Hematopoietic multipotent progenitor cell treated with erythropoietin and hydrocortisone succinate and interleukin-3 and kit ligand, for 4 days (in vitro differentiated cells): ENCODE data around the gene GCNA.

Experiments
- DNase-seq: peaks from one replicate; pipeline ENCODE4 v3.0.0-alpha.2; 2015

GCNA gene, protein sequence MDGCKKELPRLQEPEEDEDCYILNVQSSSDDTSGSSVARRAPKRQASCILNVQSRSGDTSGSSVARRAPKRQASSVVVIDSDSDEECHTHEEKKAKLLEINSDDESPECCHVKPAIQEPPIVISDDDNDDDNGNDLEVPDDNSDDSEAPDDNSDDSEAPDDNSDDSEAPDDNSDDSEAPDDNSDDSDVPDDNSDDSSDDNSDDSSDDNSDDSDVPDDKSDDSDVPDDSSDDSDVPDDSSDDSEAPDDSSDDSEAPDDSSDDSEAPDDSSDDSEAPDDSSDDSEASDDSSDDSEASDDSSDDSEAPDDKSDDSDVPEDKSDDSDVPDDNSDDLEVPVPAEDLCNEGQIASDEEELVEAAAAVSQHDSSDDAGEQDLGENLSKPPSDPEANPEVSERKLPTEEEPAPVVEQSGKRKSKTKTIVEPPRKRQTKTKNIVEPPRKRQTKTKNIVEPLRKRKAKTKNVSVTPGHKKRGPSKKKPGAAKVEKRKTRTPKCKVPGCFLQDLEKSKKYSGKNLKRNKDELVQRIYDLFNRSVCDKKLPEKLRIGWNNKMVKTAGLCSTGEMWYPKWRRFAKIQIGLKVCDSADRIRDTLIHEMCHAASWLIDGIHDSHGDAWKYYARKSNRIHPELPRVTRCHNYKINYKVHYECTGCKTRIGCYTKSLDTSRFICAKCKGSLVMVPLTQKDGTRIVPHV

DNA sequence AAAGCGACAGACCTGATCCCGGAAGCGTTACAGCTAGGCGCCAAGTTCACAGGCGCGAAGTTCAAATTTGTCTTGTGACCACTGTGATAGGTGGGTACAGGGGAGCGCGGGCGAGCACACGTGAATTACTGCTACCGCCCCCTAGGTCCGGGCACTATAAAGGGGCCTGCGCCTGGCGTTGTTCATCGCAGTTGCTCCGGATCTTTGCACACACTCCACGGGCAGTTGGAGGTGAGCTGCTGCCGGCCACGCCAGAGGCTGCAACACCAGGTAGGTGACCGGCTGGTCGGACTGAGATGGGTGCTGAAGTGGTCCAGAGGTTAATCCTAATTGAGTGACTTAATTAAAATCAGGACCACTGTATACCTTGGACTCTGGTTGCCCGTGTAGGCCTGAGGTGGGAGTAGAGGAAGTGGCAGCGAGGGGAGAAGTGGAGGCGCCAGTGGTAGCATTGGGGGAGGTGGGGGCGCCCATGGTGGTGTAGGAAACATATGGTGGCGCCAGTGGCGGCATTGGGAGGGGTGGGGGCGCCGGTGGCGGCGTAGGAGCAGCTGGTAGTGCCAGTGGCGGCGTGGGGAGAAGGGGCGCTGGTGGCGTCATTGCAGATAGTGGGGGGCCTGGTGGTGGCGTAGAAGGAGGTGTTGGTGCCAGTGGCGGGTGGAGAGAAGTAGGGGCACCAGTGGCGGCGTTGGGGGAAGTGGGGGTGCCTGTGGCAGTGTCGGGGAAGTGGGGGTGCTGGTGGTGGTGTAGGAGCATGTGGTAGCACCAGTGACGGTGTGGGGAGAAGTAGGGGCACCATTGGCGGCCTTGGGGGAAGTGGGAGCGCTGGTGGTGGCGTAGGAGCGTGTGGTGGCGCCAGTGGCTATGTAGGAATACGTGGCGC lies at the start of gene GCNA:
GCNA (plus strand) TSS at position 185 of the 883 bp plus-strand sequence. CDS start 2,385 bp downstream, outside the sequence.
- no peak for DNase-seq

DNA sequence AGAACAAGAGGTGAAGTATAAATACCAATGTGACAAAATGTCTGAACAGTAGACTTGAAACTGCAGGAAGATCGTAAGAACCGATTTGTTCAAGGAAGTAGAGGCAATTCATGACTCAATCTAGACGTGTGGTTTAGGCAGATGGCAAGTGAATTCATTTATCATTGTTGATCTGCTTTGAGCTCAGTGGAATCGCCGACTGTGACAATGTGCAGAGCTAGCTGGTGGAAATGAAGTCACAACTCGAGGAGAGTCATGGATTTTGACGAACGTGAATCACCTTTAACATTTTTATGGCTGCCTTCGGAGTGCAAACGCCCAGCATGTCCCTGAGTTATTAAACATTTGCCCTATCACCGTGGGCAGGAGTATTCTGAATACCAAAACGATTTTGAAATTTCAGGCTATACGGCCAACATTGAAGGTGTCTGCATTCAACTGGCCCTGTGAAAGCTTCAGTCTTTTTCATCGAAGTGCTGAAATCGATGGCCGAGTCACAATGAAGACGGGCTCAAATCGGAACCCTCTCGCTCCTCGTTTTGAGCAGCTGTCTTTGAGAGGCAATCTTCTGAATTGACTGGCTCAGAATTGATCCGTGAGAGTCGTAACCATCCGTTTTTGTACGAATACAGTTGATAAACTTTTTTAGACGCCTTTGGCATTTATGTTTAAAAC lies 46.0 kb upstream of the GCNA start:
- DNase-seq, result peak; percentile 73

DNA sequence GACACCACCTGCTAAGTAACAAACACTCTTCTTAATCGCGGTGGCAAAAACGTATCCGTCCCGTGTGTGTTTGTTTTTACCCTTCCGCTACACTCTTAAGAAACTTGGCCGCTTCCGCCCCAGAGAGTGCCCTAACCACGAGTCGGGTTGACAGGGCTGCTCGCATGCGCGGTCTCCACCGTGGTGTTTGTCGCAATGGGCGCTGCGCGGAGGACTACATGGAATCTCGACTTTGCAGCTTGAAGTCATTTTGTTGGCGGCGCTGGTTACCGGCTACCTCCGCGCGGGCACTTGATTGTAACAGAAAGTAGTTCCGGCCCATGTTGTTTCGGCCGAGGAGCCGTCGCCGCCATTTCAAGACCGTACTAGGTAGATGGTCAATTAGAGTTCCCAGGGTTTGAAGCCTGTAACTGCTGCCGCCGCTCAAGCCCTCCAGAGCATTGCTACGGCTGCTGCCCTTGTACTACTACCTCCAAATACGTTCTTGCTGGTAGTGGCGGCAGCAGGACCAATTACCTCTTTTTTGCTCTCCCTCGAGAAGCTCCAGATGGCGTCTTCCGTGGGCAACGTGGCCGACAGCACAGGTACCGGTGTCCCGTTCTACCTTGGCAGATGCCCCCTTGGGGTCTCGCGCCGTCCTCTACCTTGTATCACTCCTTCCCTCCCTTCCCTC lies 45.3 kb upstream of the GCNA start, which contains the start of gene OGT:
OGT (plus strand) TSS at position 352 of the 673 bp plus-strand sequence; CDS start at position 548, 196 bp downstream.
- DNase-seq, result peak; percentile 98

DNA sequence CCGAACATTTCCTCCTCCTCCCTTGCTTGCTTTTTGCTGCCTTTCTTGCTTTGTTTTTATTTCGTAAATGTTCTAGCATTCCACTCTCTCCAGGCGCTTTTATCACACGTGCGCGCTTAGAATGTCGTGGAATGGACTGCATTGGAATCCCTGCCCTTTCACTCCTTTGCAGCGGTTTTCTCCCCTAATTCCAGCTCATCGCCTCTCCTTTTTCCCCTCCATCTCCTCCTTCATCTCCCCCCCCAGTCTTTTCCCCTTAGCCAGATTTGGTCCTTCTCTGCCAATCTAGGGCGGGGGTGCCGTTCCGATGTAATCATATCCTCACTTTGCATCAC lies 44.8 kb upstream of the GCNA start:
- no peak for DNase-seq

- peak; percentile 76 for DNase-seq
Observed at GRCh38 chrX:71533851-71534561, 44.2 kb upstream of the GCNA start.

DNA sequence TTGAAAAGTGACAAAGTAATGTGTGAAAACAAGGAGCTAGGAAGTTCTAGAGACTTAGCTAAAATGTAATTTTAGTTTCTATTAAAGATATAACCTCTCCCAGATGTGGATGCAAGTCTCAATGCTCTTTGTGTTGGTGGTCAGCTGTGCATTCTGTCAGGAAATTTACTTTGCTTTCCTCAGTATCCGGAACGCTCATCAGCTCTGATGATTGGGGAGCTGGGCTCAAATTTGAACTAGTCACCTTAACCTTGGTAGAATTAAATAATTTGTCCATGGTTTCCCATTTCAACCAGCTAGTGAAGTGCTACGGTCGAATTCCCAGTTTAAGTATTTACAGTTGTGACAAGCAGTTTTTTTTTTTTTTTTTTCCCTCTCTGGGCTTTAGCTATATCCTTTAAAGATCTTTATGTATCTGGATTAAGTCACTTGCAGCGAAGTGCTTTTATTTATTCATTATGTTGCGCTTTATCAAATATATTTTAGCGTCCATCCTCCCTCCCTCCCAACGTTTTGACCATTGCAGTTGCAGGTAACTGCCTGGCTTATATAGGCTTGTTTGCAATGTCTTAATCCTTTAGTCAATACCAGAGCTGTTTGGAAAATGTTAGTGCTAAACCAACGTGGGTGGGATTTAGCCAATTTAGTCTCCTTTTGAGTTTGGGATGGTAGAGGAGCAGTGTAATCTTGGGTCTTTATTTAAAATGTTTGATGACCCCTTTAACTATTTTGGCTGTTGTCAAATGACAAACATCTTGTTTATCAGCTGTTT lies 43.3 kb upstream of the GCNA start:
- no peak for DNase-seq

GRCh38 chrX:71536285-71536684 lies 42.0 kb upstream of the GCNA start:
- peak; percentile 38 for DNase-seq

DNA sequence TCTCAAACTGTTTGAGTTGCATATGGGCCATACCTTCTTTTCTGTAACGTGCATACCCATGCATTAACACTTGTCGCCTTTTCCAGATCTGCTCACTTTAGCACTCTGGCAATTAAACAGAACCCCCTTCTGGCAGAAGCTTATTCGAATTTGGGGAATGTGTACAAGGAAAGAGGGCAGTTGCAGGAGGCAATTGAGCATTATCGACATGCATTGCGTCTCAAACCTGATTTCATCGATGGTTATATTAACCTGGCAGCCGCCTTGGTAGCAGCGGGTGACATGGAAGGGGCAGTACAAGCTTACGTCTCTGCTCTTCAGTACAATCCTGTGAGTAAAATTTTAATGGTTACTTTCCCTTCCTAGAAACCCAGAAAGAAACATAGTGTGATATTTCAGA lies 40.5 kb upstream of the GCNA start:
- no peak for DNase-seq

- no peak for DNase-seq
Observed at GRCh38 chrX:71540801-71541200, 37.4 kb upstream of the GCNA start.

DNA sequence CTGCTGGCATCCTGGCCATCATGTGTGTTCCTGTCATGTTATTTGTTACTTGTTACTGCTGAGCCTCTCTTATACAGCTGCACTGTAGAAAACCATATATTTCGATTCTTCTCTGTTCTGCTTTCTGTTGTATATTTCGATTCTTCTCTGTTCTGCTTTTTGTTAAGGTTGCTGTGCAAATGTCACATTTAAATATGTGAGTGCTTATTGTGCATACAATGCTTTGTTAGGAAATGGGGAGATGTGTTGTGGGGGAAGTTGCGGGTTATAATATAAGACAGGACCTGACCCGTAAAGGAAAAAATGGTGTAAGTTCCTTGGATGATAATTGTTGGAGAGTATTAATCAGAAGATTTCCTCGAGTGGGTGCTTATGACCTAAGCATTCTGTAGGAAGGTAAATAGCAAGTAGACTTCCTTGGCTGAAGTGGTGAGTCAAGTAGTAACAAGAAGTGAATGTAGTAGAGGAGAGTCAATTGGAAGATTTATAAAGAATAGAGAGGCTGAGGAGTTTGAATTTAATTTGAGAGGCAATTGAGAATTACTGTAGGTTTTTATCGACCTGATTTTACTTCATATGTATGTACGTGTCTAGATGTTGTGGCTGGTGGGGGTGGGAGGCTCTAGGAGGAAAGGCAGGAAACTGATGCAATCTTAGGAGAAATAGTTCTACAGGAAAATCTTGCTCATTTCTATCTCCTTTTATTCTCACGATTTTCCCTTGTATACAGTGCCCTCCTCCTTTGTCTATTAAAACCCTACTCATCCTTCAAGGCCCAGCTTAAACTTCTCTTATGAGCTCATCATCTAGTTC lies 36.8 kb upstream of the GCNA start:
- peak; percentile 21 for DNase-seq

DNA sequence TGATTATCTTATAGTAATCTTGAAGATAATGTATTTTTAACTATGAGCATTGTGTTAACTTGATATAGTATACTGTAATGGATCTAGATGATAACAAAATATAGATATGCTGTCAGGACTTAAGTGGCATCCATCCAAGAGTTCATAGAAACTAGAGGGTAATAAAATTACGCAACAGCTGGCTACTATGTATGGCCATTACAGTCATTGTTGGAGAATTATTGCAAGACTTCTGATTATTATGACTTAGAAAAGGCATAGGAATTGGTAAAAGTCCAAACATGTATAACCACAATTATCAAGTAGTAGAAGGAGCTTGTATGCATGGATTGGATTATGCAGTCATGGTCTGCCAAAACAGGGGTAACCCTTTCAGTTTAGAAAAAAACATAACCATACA lies 35.8 kb upstream of the GCNA start:
- peak; percentile 44 for DNase-seq

DNA sequence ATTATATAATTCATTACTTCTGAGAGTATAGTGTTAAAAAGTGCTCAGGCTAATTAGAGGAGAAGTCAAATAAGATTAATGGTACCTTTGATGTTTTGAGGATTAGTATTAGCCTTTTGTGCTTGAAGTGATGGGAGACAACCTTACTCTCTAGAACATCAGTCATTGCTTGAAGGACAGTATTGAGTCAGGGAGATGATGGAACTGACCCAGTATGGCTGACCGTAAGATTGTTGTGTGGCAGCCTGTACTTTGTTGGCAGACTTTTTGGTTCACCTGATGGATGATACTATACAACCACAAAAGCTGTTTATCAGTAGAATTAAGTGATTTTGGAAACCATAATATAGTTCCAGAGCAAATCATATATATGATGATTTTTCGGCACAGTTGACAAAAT lies 35.4 kb upstream of the GCNA start:
- DNase-seq, result no peak

DNA sequence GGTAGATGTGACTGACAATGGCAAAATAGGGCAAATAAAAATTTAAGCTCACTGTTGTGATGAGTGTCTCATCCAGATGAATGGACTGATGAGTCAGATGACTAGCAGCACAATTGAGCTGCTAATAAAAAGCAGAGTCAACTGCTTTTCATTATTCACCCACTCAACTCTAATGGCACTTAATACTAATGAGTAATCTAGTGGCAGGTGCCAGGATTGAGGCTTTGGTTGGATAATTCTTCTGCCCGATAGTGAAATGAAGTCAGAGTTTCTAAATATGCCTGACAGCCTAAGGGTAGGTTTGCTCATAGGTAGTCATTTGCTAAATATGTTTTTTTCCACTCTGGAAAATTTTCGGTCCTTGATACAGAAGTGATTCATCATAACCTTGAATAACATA lies 34.9 kb upstream of the GCNA start:
- DNase-seq, result no peak

GRCh38 chrX:71545364-71545763 lies 32.9 kb upstream of the GCNA start:
- DNase-seq, result no peak

DNA sequence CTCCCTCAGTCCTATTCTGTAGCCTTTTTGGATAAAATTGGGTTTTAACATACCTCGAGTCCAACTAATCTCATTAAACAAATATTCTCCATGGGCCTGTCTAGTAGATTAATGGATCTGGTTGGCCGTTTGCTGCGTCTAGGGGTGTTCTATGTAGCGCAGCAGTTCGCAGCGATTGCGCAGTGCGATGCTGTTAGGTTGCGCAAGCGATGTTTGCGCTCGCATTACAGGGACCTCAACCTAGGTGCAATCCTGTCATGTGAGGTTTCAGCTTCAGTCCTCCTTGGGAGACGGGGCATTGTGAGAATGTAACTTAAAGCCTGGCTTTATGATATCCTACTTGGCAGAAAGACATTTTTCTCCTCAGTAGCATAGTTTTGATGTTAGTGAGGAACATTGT lies 31.4 kb upstream of the GCNA start:
- DNase-seq, result no peak

GRCh38 chrX:71547339-71547738 lies 30.9 kb upstream of the GCNA start:
- DNase-seq, result no peak

GRCh38 chrX:71549986-71550385 lies 28.3 kb upstream of the GCNA start:
- no peak for DNase-seq

DNA sequence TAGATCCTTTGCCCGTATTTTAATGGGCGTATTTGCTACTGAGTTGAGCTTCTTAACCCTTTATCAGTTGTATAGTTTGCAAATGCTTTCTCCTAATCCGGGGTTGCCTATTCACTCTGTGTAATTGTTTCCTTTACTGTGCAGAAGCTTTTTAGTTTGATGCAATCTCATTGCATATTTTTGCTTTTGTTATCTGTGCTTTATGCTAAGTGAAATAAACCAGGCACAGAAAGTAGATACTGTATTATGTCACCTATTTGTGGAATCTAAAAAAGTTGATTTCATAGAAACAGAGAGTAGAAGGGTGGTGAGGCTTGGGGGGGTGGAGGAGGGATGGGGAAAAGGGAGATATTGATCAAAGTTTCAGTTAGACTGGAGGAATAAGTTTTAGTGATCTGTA lies 27.7 kb upstream of the GCNA start:
- no peak for DNase-seq

- no peak for DNase-seq
Observed at GRCh38 chrX:71556036-71556435, 22.2 kb upstream of the GCNA start.

- no peak for DNase-seq
Observed at GRCh38 chrX:71558920-71559319, 19.3 kb upstream of the GCNA start.
